BLaER1 (cell line): Measurements from ENCODE around the gene DCLRE1C.

Experiments used
- H3K27ac ChIP-seq: shearing (Covaris generic); formaldehyde crosslinking; 2 replicates; pipeline ENCODE4 v1.8.1; 2022
- H3K27me3 ChIP-seq: shearing (Covaris generic); formaldehyde crosslinking; 2 replicates; pipeline ENCODE4 v1.8.1; 2022
- H3K36me3 ChIP-seq: shearing (Covaris generic); formaldehyde crosslinking; 2 replicates; pipeline ENCODE4 v1.8.1; 2022
- H3K4me1 ChIP-seq: shearing (Covaris generic); formaldehyde crosslinking; 2 replicates; pipeline ENCODE4 v1.8.1; 2022
- H3K4me2 ChIP-seq: shearing (Covaris generic); formaldehyde crosslinking; 2 replicates; pipeline ENCODE4 v1.8.1; 2022
- H3K4me3 ChIP-seq: shearing (Covaris generic); formaldehyde crosslinking; 2 replicates; pipeline ENCODE4 v1.8.1; 2022
- H3K9ac ChIP-seq: shearing (Covaris generic); formaldehyde crosslinking; 2 replicates; pipeline ENCODE4 v1.8.1; 2022
- H3K9me3 ChIP-seq: shearing (Covaris generic); formaldehyde crosslinking; 2 replicates; pipeline ENCODE4 v1.8.1; 2022
- H4K20me1 ChIP-seq: shearing (Covaris generic); formaldehyde crosslinking; 2 replicates; pipeline ENCODE4 v1.8.1; 2022
- Cebpa-rat ChIP-seq: shearing (Covaris generic); IDR thresholded peaks from 2 replicates; pipeline ENCODE4 v1.8.1; 2022

The DCLRE1C gene

DNA sequence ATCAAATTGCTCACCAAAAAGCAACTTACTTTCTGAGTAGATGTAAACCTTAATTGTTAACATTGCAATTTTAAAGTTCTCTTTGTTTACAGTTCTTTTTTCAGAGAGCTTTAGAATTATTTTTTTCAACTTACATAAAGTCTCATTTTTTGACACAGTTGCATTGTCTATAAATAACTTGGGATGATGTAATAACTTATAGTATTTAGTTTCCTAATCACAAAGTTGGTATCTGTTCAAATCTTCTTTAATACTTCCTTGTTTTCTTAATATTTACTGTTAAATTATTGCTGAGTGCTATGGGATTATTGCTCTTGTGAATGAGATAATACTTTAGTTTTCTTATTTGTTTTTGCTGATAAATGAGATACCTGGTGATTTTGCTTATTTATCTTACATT is 94.1 kb downstream of the DCLRE1C start:
- Histone ChIP-seq H3K27me3 (no peaks in the 10 kb centered on the region), H3K27ac (no peak overlapping the region), H3K4me3 (no peak overlapping the region), H3K36me3 (peaks cover 74% of the 10 kb centered on the region), H3K9me3 (no peaks in the 10 kb centered on the region), H4K20me1 (peaks cover 12% of the 10 kb centered on the region), H3K9ac (no peak overlapping the region), H3K4me1 (no peaks in the 10 kb centered on the region), H3K4me2 (no peak overlapping the region)
- no peak for TF ChIP-seq Cebpa-rat

DNA sequence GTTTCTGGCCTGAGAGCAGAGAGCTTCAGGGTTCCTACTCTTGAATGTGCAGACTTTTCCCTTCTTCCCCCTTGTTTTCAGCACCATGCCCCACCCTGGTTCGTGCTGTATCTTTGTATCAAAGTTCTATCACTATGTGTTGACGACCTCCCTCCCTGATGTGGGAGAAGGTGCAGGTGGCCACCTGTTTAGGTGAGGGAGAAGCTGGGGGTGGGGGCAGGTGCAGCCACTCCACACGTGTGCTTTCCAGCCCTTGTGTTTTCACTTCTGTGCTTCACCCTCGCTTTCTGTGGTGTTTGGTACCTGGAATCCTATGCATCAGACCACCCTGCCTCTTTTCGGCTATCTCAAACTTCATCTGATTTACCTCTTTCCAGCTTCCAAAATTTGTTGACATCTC is 94.9 kb downstream of the DCLRE1C start:
- Histone ChIP-seq H3K27me3 (no peaks in the 10 kb centered on the region), H3K9me3 (no peaks in the 10 kb centered on the region), H3K4me2 (no peak overlapping the region), H3K4me1 (no peaks in the 10 kb centered on the region), H3K9ac (no peak overlapping the region), H4K20me1 (peaks cover 12% of the 10 kb centered on the region), H3K4me3 (no peak overlapping the region), H3K27ac (no peak overlapping the region), H3K36me3 (peaks cover 80% of the 10 kb centered on the region)
- no peak for TF ChIP-seq Cebpa-rat

DNA sequence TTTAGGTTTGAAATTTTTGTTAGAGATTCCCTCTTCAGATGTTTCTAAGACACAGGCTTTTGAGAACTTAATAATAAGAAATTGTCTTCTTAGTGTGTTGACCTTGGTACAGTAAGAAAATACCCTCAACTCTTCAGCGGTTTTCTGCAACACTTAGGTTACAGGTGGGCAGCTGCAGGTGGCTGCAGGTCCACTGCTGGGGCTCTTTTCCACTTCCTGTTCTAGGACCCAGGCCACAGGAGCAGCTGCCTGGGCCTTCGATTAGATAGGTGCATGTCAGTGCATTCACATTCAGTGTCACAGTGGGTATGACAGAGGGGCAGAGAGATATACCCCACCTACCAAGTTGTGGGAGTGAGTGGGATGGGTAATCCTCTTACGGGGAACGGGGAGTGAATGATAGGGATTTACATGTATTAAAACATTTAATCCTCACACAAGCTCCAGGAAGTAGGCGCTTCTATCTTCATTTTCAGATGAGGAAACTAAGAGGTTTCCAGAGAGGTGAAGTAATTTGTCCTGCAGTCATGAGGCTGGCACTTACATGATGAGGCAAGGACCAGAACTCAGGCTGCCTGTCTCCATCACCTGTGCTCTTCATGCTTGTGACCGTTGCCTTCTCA is 95.4 kb downstream of the DCLRE1C start:
- no peak overlapping the region for H3K9ac ChIP-seq
- no peak overlapping the region for H3K4me2 ChIP-seq
- peaks cover 12% of the 10 kb centered on the region for H4K20me1 ChIP-seq
- H3K4me3 ChIP-seq, result no peak overlapping the region
- peaks cover 81% of the 10 kb centered on the region for H3K36me3 ChIP-seq
- no peaks in the 10 kb centered on the region for H3K9me3 ChIP-seq
- no peaks in the 10 kb centered on the region for H3K4me1 ChIP-seq
- no peak overlapping the region for H3K27ac ChIP-seq
- TF ChIP-seq Cebpa-rat, result no peak
- no peaks in the 10 kb centered on the region for H3K27me3 ChIP-seq

DNA sequence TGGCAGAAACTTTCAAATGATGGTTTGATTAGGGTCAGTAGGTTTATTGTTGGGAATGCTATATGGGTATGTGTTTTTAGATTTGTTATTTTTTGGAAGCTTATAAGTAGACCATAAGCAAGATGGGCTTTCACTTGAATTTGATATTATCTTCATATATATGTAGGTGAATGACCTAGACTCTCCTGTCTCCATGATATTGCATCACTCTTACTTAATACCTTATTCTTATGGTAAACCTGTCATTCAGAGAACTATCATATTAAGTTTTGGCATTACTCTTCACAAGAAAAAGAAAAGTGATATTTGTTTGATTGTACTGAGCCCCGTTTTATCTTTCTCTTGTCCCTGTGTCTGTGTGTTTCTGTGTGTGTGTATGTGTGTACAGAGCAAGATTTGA is 98.4 kb downstream of the DCLRE1C start:
- Histone ChIP-seq H3K4me1 (no peaks in the 10 kb centered on the region), H3K4me3 (no peak overlapping the region), H3K36me3 (peaks cover 65% of the 10 kb centered on the region), H3K9me3 (no peaks in the 10 kb centered on the region), H3K27ac (no peak overlapping the region), H3K9ac (no peak overlapping the region), H3K27me3 (no peaks in the 10 kb centered on the region), H3K4me2 (no peak overlapping the region), H4K20me1 (peaks cover 12% of the 10 kb centered on the region)
- TF ChIP-seq Cebpa-rat, result no peak

DNA sequence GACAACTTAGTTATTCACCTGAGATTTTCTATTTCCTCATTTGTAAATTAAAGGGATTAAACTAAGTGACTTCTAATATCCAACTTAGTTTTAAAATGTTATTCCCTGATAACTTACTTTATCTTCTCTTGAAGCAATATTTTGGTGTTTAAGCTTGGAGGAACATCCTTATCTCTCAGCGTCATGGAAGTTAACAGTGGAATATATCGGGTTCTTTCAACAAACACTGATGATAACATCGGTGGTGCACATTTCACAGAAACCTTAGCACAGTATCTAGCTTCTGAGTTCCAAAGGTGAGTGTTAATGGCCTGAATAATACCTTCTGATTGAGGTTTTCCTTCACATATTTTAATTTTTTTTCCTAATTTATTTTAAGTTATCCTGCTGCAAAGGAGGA is 101.7 kb downstream of the DCLRE1C start:
- no peak overlapping the region for H3K9ac ChIP-seq
- H4K20me1 ChIP-seq, result peaks cover 9% of the 10 kb centered on the region; the same call in 1 of the 2 replicates
- TF ChIP-seq Cebpa-rat, result no peak
- H3K27ac ChIP-seq, result no peak overlapping the region
- H3K4me2 ChIP-seq, result no peak overlapping the region
- H3K36me3 ChIP-seq, result peaks cover 63% of the 10 kb centered on the region
- 0 out of 2 replicates have a peak, but pooled peaks cover 7% of the 10 kb centered on the region for H3K4me1 ChIP-seq
- no peaks in the 10 kb centered on the region for H3K27me3 ChIP-seq
- no peak overlapping the region for H3K4me3 ChIP-seq
- no peaks in the 10 kb centered on the region for H3K9me3 ChIP-seq
